ENCODE results near the gene HSPB8.

- TF ChIP-seq POLR2A (IDR thresholded peaks at IDR 0.05) (no peak), CTCF (IDR thresholded peaks at IDR 0.05) (no peak)
Observed at GRCh38 chr12:119227292-119227691, 48.6 kb downstream of the HSPB8 start.

All from lower leg skin (tissue), 3 donors.